ENCODE results near the gene RIOX2. TPM values are rescaled to one million over a fixed set of nuclear protein-coding genes. Genes with fewer than 3 reads are reported as not detected.

RIOX2 gene
- total and polyA plus RNA-seq, 8 donors, result 9.9 to 25.7 (median 17.0) TPM

DNA sequence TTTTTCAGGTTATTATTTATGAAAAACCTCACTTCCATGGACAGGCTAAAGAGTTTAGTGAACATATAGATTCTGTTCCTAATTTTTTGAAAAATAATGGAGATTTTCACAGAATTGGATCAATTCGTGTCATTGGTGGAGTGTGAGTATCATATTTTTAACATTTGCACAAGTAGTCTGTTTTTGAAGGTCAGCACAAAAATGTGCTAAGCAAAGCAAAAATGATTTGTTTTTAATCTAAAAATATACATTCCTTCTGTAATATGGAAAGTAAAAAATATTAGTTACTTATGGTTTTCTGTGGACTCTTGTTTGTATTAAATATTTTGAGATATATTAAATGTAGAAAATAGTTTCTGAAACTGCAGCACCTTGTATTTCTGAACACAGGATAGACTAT, 79.4 kb downstream of the RIOX2 start:
- no peak overlapping the region for H3K27ac ChIP-seq
- H3K4me1 ChIP-seq, result no peaks in the 10 kb centered on the region
- H3K27me3 ChIP-seq, result no peaks in the 10 kb centered on the region
- 83 to 84% methylated on average over 1 of the region's 1 CpG for WGBS, 2 donors
- H3K36me3 ChIP-seq, result peaks cover 0 to 12% (median 0%) of the 10 kb centered on the region in 3 donors
- ATAC-seq (no peak), FAIRE-seq (no peak), DNase-seq (no peak)
- H3K9me3 ChIP-seq, result no peaks in the 10 kb centered on the region
- intact Hi-C loops (cut with DNase I), result no loop called here
- no peak overlapping the region for H3K4me3 ChIP-seq
- no peak for TF ChIP-seq CTCF (IDR thresholded peaks at IDR 0.05)

Other genes starting within 250 kb of the RIOX2 start
- 1 to 10 TPM; 1.5 to 6.7 (median 2.8) TPM for gene ARL6, start 207.7 kb downstream of the RIOX2 start, total RNA-seq
- gene ARL6, start 207.7 kb downstream of the RIOX2 start, polyA plus RNA-seq, result 1 to 10 TPM; 2.2 to 4.9 TPM
- 10 to 100 TPM in 5 of 6 donors, 1 to 10 TPM in 1; 9.2 to 15.2 (median 10.5) TPM for gene CRYBG3, start 150.4 kb downstream of the RIOX2 start, total RNA-seq
- gene CRYBG3, start 150.4 kb downstream of the RIOX2 start, polyA plus RNA-seq, result 1 to 10 TPM; 3.1 to 5.4 TPM
- not detected for gene GABRR3, start 62.9 kb upstream of the RIOX2 start, total RNA-seq
- under 1 TPM in 1 of 2 donors, not detected in 1; 0.02 TPM for gene GABRR3, start 62.9 kb upstream of the RIOX2 start, polyA plus RNA-seq
- gene OR5AC2, start 114.7 kb upstream of the RIOX2 start, total RNA-seq, result not detected
- not detected for gene OR5AC2, start 114.7 kb upstream of the RIOX2 start, polyA plus RNA-seq
- not detected for gene OR5H1, start 158.3 kb upstream of the RIOX2 start, total RNA-seq
- not detected for gene OR5H1, start 158.3 kb upstream of the RIOX2 start, polyA plus RNA-seq
- gene OR5H14, start 175.0 kb upstream of the RIOX2 start, total RNA-seq, result not detected
- not detected for gene OR5H14, start 175.0 kb upstream of the RIOX2 start, polyA plus RNA-seq
- gene OR5H15, start 194.3 kb upstream of the RIOX2 start, total RNA-seq, result not detected
- gene OR5H15, start 194.3 kb upstream of the RIOX2 start, polyA plus RNA-seq, result not detected